ENCODE measurements around the gene TAOK2. TPM values are rescaled to one million over a fixed set of nuclear protein-coding genes. Genes with fewer than 3 reads are reported as not detected.
"Not testable (repeated sequence)": the region's sequence is repeated elsewhere in the genome, so short reads cannot be mapped to it uniquely, and the experiment has no call there.

The TAOK2 gene
- total RNA-seq, 4 donors from 2014 or later, result 28.4 to 70.0 (median 46.6) TPM

DNA sequence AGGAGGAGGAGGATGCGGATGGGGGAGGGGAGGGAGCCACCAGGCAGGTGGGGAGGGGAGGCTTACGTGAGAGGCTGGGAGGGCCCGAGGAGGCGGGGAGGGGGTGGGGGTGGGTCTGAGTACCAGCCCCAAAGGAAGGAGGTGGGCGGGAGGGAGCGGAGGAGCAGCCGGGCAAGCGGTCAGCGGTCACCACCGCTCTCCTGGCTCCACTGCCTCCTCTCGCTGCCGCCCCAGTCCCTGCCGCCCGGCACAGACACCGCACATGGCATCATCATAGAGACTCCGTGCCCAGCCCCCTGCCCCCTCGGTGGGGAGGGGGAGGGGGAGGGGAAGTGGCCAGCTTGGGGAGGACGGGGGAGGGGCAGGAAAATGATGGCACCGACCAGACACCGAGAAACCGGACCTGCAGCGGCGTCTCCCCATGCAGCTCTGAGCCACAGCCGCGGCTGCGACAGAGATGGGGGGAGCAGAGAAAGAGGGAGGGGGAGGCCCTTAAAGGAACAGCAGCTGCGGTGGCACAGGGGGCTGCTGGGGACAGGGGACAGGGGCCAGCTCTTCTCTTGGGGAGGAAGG lies 57.3 kb downstream of the TAOK2 start, which contains the start of gene TLCD3B:
Gene TLCD3B (minus strand): TSS at position 431 of the 573 bp plus-strand sequence. CDS start 744 bp downstream, outside the sequence.
- H3K4me3 ChIP-seq, result no peak within 1 kb of the TSS
- H3K27ac ChIP-seq, result no peak within 1 kb of the TSS
- H3K36me3 ChIP-seq, result no peaks in the 10 kb centered on the region
- no peaks in the 10 kb centered on the region for H3K4me1 ChIP-seq
- TF ChIP-seq POLR2A (IDR thresholded peaks at IDR 0.05), result no peak
- TF ChIP-seq, protein P1, sequence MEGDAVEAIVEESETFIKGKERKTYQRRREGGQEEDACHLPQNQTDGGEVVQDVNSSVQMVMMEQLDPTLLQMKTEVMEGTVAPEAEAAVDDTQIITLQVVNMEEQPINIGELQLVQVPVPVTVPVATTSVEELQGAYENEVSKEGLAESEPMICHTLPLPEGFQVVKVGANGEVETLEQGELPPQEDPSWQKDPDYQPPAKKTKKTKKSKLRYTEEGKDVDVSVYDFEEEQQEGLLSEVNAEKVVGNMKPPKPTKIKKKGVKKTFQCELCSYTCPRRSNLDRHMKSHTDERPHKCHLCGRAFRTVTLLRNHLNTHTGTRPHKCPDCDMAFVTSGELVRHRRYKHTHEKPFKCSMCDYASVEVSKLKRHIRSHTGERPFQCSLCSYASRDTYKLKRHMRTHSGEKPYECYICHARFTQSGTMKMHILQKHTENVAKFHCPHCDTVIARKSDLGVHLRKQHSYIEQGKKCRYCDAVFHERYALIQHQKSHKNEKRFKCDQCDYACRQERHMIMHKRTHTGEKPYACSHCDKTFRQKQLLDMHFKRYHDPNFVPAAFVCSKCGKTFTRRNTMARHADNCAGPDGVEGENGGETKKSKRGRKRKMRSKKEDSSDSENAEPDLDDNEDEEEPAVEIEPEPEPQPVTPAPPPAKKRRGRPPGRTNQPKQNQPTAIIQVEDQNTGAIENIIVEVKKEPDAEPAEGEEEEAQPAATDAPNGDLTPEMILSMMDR (IDR thresholded peaks at IDR 0.05), result no peak
- intact Hi-C loops (cut with DNase I; ENCODE audit: low total_unique reads), result no loop called here
- DNase-seq, result no peak
- H3K9me3 ChIP-seq, result no peaks in the 10 kb centered on the region
- H3K27me3 ChIP-seq, result peaks cover 10 to 40% of the 10 kb centered on the region in 2 donors

DNA sequence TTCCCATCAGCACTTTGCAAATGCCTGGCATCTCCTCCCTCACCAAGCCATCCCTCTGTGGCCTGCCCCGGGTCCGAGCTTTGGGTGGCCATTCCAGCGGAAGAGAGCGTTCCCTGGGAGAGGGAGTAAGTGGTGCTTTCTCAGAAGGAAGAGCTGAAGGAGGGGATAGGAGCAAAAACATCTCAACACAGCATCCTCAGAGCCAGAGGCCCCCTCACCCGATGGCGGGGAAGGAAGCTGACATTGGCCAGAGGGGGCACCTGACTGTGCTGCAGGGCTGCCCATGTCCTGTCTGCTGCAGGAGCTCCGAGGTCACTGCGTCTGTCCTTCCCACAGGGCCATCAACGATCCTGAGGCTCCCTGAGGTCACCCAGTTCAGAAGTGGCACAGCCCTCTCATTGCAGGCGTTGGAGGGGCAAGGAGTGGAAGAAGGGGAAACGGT lies 57.8 kb downstream of the TAOK2 start:
- H3K36me3 ChIP-seq, result no peaks in the 10 kb centered on the region
- H3K27me3 ChIP-seq, result peaks cover 10 to 40% of the 10 kb centered on the region in 2 donors
- H3K9me3 ChIP-seq, result no peaks in the 10 kb centered on the region
- no peak overlapping the region for H3K27ac ChIP-seq
- H3K4me1 ChIP-seq, result no peaks in the 10 kb centered on the region
- no peak for TF ChIP-seq POLR2A (IDR thresholded peaks at IDR 0.05)
- TF ChIP-seq, protein P1 (IDR thresholded peaks at IDR 0.05), result no peak
- H3K4me3 ChIP-seq, result no peak overlapping the region
- DNase-seq, result no peak
- intact Hi-C loops (cut with DNase I; ENCODE audit: low total_unique reads), result no loop called here

DNA sequence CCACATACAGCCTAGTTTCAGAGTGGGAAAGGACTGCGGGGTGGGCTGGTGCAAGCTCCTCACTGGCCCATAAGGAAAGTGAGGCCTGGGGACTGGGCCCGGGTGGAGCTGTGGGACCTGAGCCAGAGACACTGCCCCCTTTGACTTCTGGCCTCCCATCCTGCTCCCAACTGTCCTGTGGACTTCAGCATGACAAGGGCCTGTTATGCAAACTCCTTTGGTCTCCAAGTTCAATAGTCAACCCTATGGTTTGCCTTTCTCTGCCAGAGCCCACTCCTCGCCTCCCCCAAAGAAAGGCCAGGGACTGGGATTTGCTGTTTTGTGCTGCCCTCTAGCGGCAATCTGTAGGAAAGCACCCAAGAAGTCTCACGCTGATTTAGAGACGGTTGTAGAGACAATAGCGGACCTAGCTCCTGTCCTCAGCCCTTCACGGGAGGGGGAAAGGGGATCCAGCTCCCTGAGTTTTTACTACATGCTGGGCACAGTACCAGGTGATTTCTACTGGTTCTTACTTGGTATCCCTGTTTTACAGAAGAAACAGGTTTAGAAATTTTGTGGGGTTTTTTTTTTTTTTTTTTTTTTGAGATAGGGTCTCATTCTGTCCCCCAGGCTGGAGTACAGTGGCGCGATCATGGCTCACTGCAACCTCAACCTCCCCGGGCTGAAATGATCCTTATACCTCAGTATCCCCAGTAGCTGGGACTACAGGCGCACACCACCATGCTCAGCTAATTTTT lies 58.6 kb downstream of the TAOK2 start:
- TF ChIP-seq, protein P1 (IDR thresholded peaks at IDR 0.05), result peak; percentile 44 to 51 (median 46)
- TF ChIP-seq POLR2A (IDR thresholded peaks at IDR 0.05), result no peak
- Histone ChIP-seq H3K4me1 (no peaks in the 10 kb centered on the region), H3K4me3 (no peak overlapping the region), H3K27me3 (peaks cover 10 to 40% of the 10 kb centered on the region in 2 donors), H3K27ac (no peak overlapping the region), H3K9me3 (no peaks in the 10 kb centered on the region), H3K36me3 (no peaks in the 10 kb centered on the region)
- peak in 1 of 2 donors; percentile 36 for DNase-seq
- intact Hi-C loops (cut with DNase I; ENCODE audit: low total_unique reads), result no loop called here

DNA sequence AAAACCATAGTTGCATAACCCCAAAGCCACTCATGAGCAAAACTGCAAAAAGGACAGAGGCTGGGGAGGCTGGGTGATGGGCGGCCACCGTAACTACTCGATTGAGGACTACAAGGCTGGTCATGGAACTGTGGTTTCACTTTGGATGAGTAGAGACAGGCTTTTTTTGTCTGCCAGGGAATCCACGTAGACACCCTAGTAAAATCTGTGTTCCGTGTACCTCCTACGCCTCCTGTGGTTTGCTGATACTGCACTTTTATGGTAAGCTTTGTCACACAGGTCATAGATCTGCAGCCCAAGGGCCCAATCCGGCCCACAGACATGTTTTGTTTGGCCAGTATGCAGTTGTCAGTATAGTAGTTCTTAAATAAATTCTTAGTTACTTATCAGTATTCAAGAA lies 59.6 kb downstream of the TAOK2 start:
- DNase-seq, result no peak
- no peaks in the 10 kb centered on the region for H3K9me3 ChIP-seq
- peaks cover 10 to 40% of the 10 kb centered on the region in 2 donors for H3K27me3 ChIP-seq
- no peaks in the 10 kb centered on the region for H3K4me1 ChIP-seq
- no peak overlapping the region for H3K27ac ChIP-seq
- TF ChIP-seq, protein P1 (IDR thresholded peaks at IDR 0.05), result no peak
- TF ChIP-seq POLR2A (IDR thresholded peaks at IDR 0.05), result no peak
- no peak overlapping the region for H3K4me3 ChIP-seq
- H3K36me3 ChIP-seq, result no peaks in the 10 kb centered on the region
- intact Hi-C loops (cut with DNase I; ENCODE audit: low total_unique reads), result no loop called here

DNA sequence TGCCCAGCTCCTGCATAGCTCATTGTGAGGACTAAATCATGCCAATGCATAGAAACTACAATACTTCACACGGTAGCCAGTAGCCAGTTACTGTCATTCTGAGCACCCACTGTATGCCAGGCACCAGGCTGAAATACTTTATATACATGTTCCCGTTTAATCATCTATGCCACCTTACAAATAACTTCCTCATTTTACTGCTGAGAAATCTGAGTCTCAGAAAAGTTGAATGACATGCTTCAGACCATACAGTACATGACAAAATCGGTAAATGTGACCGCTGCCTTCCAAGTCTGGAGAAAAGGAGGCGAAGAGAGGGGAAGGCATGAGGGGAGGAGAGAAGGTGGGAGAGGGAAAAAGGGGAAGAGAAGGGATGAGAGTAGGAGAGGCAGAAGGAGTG lies 66.6 kb downstream of the TAOK2 start:
- intact Hi-C loops (cut with DNase I; ENCODE audit: low total_unique reads), result no loop called here
- Histone ChIP-seq H3K27ac (no peak overlapping the region), H3K9me3 (no peaks in the 10 kb centered on the region), H3K36me3 (no peaks in the 10 kb centered on the region), H3K4me1 (no peaks in the 10 kb centered on the region), H3K4me3 (no peak overlapping the region), H3K27me3 (no peaks in the 10 kb centered on the region)
- TF ChIP-seq, protein P1 (IDR thresholded peaks at IDR 0.05), result no peak
- TF ChIP-seq POLR2A (IDR thresholded peaks at IDR 0.05), result no peak
- no peak for DNase-seq

DNA sequence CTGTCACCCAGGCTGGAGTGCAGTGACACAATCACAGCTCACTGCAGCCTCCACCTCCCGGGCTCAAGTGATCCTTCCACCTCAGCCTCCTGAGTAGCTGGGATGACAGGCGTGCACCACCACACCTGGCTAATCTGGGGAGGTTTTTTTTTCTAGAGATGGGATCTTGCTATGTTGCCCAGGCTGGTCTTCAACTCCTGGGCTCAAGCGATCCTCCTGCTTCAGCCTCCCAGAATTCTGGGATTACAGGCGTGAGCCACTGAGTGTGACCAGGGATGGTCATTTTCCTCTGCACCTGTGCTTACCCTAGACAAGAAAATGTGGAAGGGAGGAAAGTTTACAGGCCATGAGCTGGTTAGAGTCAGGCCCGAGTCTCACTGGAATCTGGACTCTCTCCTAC lies 67.0 kb downstream of the TAOK2 start:
- H3K9me3 ChIP-seq; H3K27me3 ChIP-seq; H3K36me3 ChIP-seq; intact Hi-C loops (cut with DNase I; ENCODE audit: low total_unique reads); DNase-seq; H3K4me3 ChIP-seq; H3K4me1 ChIP-seq; H3K27ac ChIP-seq: not testable (repeated sequence)

All from uterus (tissue), 4 donors.